HG03457 (cell line): ENCODE data around the gene NOL12.

Source experiments
- ATAC-seq: cut with Tn5 transposase; IDR thresholded peaks from one replicate; pipeline ENCODE4 v1.9.1; 2021; ENCODE audit warnings: moderate number of reproducible peaks; ENCODE audit not compliant: unreplicated experiment

The NOL12 gene

GRCh38 chr22:37741312-37741795, 55.2 kb downstream of the NOL12 start:
- no peak for ATAC-seq

- ATAC-seq, result no peak
Observed at GRCh38 chr22:37742376-37743171, 56.4 kb downstream of the NOL12 start.
